Kasumi-1 (cell line): ENCODE measurements around the gene CENPX.

ENCODE experiments used
- DNase-seq, 2 experiments: peaks; one replicate each; lab custom pipeline; 2025; lab: John Stamatoyannopoulos, UW

CENPX gene

DNA sequence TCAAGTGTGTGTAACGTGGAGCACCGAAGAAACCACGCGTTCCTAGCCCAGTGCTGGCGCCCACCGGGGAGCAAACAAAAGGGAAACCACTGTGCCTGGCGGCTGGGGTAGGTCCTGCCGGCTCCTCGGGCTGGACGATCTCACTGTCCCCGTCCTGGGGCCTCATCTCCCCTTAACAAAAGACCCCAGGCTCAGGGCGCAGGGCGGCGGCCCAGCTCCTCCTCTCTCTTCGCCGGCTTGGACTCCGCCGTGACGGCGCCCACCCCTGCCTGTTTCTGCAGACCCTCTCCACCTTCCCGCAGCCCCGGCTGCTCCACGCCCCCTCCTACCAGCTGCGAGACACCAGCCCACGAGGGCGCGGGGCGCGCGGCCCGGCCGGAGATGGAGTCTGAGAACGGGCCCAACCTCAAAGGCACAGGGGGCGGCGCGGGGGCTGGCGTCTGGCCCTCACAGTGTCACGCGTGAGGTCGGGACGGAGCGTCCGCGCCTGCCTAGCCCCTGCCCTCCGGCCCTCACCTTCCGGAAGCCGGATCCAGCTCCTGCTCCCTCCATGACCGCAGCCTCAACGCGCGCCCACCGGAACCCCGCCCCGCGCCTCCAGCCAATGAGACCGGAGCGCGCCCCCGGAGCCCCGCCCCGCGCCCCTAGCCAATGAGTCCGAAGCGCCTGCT is at the start of gene CENPX:
Gene CENPX, minus strand, starts transcription at position 569 of the 671 bp plus-strand sequence. Its CDS starts 17 bp downstream, at position 552.
- DNase-seq, result no peak

DNA sequence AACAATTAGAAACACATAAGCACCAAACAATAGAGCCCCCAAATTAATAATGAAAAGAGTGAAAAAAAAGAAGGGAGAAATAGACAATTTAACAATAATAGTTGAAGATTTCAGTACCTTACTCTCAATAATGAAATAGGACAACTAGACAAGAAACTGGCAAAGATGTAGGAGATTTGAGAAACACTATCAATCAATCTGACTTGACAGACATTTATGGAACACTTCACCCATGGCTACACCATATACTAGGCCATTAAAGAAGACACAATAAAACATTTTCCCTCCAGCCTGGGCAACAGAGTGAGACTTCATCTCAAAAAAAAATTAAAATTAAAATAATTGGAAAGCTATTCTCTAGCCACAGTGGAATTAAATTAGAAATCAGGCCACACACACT is 47.9 kb upstream of the CENPX start:
- no peak for DNase-seq

DNA sequence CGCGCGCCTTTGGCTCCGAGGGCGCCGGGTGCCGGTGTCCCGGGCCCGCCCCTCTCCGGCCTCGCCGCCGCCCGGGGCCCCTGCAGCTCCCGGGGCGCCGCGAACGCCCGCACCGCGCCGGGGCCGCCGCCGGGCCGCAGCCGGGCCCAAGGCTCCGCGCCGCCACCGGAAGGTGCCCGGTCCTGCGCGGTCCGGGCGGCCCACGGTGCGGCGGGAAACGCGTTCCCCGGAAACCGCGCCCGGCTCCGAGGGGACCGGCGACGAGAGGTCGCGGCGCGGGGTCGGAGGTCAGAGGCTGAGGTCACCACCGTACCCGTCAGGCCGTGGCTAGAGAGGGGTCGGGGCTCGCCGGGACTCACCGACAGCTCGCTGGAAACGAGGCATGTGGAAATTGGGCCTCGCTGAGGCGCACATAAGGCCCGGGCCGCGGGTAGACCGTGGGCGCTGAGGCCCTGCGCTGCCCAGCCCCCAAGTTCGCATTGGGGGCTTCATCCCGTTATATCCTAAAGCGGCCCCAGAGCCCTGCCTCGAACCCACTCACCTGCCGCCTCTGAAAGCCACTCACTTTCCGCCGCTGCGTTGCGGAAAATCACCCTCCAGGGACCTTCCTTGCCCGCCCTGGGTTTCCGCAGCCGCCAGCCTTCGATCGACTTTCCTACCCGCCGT is 43.1 kb upstream of the CENPX start, which contains the start of gene DUS1L:
Gene DUS1L, minus strand, starts transcription at position 167 of the 666 bp plus-strand sequence. CDS start 745 bp downstream, outside the sequence.
- DNase-seq, result peak; percentile 40 to 48

DNA sequence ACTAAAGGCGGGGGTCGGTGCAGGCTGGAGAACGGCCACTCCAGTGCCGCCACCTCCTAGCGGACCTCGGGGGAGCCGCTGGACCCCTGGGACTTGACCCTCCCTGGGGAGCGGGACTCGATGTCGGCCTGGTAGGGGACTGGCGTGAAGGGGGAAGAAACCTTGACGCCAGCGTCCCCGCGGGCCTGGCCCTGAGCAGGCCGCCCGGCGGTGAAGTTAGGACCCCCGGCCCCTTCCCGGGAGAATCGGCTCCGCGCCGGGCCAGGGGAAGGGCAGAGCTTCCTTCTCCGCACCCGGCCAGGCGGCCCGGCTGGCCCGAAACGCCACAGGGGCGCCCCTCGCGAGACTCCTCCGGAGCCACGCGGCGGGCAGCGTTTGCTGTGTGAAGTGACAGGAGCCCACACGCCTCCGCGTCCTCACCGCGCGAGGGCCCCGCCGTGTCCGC is 42.5 kb upstream of the CENPX start:
- DNase-seq, result no peak

DNA sequence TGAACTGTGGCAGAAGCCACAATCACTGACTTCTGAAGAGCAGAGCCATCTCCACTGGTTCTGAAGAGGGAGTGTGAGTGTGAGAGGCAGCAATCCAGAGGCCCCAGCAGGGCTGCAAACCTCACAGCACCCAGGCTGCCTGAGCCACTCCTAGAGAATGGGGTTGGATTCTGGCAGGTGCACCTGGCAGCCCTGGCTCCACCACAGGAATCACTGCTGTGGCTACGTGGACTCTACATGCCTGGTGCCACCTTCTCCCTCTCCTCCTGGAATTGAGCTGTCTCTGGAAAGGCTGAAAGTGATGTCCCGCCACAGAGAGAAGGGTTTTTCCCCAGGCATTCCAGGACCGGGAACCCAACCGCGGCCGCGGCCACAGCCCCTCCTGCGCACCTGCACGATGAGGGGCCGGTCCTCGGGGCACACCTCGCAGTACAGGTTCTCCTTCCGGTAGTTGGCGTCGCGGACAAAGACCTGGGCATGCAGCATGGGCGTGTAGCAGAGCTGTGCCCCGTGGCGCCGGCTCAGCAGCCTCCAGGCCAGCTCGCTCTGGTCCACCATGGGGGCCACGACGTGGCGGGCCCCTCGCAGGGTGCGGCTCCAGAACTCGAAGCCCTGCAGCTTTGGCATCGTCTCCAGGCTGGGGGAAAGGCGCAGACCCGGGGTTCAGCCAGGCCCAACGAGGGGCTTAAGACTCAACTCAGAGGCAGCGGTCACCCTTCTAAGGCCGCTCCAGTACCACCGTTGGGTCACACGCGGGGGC is 41.9 kb upstream of the CENPX start:
- DNase-seq, result no peak

DNA sequence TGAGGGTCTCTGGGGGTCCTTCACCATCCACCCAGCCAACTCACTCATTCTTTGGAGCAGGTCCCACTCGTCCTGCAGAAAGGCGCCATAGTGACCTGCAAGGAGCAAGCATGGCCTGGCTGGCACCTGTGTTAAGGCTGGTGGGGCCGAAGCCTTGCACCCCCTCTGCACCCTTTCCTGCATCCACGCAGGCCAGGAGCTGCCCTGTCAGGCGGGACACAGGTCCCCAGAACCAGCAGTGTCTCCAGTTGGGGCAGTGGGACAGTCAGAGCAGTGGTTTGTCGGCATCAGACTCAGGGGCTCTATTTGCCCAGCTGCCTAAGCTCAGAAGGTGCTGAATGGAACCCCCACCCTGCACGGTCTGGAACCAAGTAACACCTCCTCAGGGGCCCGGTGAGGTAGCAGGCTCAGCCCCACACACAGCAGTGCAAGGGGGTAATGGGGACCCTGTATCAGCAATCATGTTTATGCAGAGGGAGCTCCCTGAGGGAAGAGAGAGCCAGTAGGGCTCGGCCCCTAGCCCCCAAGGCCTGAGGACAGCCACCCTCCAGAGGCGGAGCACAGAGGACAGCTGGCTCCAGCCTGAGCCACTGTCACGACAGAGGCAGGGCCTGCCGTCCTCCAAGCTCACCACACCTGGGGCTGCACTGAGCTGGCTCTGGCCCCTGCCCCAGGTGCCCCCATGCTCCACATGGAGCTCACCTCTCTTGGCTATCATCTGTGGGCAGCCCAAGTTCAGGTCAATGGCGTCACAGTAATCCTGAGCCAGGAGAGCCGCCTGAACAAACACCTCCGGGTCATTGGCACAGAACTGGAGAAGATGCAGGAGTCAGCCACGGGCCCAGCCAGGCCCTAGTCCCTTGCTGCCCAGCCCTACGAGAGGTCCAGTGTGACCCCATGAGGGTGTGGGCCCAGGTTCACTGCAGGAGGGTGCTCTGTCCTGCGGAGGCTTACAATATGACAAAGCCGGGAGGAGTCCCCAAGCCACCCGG is 41.0 kb upstream of the CENPX start:
- DNase-seq, result no peak

DNA sequence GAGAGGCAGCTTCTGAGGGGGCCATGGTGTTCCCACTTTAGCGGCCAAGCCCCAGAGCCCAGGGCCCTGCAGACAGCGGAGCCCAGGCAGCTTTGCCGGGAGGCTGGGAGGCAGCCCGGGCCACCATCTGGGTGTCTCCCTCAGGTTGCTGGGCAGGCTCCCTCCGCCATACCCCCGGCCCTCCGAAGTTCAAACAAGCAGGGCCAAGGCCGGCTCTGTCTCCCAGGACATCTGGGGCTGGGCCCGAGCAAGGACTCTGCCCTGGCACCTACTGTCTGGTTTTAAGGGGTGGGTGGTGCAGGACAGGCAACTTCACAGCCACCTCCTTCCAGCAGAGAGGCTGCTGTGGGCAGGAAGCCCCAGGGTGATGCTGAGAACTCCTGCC is 40.3 kb upstream of the CENPX start:
- DNase-seq, result no peak

DNA sequence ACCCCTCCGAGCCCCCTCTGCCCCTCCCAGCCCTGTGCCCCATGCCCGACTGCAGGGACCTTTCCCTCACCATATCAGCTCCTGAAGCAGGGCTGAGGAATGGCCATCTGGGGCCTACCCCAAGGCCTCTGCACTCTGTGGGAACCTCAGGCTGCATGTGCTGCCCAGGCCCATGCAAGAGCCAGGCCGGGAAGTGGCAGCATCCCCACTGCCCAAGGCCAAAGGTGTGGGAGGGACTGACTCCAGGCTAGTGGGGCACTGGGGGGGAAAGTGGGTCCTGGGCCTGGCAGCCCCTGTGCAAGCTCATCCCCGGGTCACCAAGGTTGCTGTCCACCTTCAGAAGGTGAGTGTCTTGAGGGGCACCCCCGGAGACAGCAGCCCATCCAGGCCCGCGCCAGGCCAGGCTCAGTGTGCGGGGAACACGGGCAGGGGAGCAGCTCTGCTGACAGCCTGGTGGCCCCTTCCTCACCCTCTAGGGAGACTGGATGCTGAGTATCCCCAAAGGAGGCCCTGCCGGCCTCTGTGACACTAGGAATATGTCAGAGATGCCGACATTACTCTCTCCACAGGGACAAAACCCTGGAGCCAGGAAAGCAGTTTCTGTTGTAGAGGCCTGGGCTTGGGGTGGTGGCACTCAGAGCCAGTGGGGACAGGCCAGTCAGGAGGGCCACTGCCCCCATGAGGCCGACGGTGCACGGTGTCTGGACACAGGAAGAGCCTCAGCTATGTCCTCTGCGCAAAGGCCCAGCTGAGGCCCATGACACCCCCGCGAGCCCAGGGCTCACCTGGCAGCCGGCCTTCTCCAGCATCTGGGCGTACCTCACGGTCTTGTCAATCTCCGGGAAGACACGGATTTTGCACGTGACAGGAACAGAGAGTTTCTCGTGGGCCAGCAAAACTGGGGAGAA is 39.7 kb upstream of the CENPX start:
- no peak for DNase-seq

DNA sequence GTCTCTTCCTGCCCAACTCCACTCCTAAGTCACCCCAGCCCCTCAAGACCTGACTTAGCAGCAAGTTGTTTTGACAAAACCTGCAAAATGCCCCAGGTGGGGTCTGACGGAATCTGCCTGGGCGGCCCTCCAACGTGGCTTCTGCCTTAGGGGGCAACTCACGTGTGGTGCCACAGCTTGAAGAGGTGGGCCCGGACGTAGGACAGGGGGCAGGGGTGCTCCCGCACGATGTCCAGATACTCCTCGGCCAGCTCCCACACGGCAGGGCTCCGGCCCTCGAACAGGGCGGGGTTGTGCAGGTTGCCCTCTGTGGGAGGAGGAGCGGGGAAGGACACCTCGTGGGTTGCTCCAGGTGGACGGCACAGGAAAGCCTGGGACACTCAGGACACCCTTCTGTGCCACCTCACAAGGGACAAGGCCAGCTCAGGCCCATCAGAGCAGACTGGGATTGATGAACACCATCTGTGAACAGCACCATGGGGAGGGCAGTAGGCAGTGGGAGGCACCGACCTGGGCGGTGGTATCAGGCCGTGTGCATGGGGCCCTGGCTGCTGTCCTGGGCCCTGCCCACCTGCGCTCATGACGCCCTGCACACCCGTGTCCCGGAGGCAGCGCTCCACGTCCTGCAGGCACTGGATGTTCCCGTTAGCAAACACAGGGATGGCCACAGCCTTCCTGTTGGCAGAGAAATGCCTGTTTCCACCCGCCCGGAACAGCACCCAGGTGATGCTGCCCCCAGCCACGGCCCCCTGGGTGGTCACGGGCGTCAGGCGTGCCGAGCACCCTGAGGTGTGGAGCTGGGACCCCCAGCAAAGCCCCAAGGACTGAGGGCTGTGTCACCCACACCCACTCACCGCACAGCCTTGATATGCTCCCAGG is 38.6 kb upstream of the CENPX start:
- DNase-seq, result no peak

DNA sequence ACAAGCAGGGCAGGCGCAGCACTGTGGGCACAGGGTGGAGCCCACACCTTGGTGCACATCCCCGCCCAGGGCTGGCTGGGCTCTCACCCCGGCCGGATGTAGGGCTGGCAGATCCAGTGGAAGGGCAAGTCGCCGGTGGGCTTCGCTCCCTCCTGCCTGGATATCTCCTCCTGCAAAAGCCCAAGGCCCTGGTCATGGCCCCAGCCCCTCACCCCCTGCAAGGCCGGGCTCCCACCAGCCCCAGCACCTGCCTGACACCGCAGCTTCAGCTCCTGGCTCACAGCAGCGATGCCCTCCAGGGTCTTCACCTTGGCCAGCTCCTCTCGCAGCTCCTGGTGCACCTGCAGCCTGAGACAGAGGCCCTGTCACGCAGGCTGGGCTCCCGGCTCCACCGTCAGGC is 37.9 kb upstream of the CENPX start:
- no peak for DNase-seq

DNA sequence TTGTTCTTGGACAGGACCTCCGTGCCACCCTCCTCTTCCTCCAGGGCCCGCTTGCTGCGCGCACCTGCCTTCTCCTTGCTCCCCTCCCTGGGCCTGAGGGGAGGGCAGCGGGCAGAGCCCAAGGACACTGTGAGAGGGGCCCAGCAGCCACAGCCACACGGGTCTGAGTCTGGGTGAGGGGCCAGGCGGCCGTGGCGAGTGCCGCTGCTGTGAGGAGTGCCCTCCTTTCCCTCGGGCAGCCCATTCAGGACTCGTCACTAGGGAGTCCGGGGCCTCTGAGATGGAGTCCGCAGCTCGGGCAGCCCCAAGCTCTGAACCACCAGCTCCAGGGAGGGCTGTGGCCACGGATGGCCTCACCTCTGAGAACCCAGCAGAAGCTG is 37.3 kb upstream of the CENPX start:
- DNase-seq, result no peak

DNA sequence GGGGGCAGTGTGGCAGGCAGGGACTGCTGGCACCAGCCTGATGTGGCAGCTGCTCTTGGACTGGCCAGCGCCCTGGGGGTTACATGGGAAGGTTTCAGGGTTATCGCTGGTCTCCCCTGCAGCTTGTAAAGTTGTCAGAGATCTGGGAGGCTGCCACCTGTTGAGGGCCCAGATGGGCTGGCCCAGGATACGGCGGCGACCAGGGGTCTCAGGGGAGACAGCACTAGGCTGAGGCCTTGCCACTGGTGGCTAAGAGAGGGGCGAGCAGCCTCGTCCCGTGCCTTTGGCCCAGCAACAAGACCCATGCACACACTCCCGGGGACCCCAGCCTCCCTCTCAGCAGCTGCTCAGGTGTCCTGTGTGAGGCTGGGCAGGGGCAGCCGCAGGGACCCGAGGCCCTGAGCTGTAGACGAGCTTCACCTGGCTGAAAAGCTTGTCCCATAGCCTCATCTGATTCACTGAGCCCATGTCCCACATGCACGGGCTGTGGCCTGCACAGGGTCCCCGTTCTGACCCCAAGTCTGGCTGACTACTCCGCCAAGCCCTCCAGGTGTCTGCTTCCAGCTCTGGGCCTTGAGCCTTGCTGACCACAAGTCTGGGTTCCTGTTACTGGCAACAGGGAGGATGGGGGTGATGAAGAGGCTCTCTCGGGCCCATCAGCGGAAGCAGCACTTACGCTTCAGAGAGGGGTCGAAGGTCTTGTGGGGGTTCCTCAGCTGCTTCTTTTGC is 36.8 kb upstream of the CENPX start:
- DNase-seq, result no peak

DNA sequence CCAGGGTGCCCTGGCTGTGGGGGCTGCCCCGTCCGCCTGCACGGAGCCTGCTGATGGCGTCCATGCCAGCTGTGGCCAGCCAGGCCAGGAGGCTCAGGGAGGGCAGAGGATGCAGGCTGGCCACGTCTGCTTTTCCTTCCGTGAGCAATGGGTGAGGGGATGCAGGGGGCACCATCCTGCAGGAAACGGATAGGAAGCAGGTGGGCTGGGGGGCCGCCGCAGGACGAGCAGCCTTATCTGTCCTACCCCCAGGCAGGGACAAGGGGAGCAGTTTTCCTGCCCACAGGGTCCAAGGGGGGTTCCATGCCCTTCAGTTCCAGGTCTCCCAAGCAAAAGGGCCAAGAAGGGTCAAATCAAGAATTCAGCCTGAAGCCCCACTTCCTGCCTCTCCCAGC is 36.2 kb upstream of the CENPX start:
- DNase-seq, result no peak

DNA sequence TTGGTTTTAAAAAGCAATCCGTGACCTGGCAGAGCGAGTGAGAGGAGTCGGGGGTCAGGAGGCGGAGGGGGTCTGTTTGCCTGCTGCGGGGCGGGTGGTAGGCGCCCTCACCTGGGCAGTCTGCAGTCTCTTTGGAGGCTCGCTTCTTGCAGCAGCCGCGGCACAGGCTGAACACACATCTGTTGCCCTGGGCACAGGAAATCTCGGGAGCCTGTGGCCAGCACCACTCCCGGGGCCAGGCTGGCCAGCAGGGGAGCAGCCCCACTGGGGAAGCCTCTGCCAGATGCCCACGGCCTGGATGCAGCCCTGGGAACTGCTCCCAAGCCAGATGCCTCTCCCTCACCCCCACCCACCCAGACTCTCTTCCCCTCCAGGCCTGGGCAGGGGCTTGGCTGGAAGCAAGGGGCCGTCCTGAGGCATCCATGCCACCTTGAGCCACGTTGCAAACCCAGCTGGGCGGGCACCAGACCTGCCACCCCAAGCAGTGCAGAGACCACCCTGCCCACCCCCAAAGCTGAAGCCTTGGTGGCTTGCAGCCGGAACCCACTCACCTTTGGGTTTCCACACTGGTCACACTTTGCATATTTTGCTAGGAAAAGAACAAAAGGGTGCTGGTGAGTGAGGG is 35.7 kb upstream of the CENPX start:
- DNase-seq, result no peak

DNA sequence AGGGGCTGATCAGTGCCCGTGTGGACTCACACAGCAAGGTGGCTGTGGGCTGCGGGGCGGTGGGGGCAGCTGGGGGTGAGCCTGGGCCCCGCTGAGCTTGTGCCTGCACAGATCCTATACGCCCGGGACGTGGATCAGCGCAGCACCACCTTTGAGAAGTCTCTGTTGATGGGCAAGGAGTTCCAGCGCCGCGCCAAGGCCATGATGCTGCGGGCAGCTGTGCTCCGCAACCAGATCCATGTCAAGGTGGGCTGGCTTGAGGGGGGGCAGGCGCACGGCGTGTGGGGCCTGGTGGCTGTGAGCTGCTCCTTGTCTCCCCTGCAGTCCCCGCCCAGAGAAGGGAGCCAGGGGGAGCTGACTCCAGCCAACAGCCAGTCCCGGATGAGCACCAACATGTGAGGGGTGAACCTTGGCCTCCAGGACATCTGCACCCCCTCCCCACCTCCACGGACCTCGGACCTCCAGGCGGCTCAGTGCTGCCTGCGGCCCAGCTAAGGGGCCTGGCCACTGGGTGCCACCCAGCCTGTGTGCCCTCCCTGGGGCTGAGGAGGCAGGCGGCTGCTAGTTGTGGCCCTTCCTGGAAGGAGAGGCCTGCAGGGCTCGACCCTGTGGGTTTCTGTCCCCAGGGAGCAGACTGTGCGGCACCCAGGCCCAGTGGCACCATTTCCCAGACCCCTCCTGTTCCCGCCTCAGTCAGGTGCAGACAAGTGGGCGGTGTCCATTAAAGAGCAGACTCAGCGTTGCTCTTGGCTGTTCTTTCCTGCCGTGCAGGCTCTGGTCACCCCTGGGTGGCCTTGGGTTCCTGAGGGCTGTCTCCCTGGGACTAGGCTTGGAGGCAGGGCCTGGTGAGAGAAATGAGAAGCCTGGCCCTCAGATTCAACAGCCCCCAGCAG is 34.3 kb upstream of the CENPX start:
- no peak for DNase-seq

DNA sequence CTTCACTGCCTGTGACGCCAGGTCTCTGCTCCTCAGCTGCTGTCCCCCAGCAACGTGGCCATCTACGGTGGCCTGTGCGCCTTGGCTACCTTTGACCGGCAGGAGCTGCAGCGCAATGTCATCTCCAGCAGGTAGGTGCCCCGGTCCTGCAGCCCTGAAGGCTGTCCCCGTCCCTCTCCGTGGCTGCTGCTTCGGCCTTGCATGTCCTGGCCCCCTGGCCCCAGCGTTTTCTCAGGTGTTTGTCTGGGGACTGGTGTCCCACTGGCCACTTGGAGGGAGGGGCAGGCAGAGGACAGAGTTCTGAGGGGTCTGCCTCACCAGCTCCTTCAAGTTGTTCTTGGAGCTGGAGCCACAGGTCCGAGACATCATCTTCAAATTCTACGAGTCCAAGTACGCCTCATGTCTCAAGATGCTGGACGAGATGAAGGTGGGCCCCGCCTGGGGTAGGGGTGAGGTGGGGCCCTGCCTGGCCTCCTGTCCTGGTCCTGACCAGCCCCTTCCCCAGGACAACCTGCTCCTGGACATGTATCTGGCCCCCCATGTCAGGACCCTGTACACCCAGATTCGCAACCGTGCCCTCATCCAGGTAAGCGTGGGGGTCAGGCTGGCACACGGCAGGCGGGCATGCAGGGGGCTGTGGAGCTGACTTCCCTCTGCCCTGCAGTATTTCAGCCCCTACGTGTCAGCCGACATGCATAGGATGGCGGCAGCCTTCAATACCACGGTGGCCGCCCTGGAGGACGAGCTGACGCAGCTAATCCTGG is 33.5 kb upstream of the CENPX start:
- DNase-seq, result no peak
